Measurements from ENCODE around the gene CMIP.
A peak's percentile ranks its signal among the peaks of the same experiment; 100 is the strongest.

Gene CMIP

DNA sequence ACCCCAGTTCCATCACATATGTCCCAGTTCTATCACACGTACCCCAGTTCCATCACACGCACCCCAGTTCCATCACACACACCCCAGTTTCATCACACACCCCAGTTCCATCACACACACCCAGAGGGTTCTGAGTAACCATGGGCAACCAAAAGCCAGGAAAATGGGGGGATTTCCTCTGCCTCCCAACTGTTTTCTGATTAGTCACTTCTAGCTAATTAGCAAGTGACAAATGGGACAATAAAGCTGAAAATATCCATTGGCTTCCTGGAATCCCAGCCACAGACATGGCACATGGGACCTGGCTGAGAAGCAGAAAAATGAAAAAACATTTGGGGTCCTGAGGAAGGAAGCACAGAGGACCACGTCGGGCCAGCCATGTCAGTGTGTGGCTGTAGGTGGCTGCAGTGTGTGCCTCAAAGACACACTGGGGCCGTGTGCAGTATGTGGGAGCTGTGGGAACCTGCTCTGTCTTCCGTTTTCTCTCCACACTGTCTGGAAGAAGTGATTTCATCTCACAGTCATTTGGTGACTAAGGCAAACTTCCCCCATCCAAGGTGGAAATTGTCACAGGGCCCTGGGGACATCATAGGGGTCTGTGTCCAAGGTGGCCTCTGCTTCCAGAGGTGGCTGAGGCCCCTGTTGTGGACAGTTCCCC lies 106.7 kb downstream of the CMIP start:
- H3K27me3 Mint-ChIP-seq (ENCODE audit: low read depth): no peaks in the 10 kb centered on the region
- peaks cover 45% of the 10 kb centered on the region for H3K4me1 Mint-ChIP-seq
- H3K4me3 Mint-ChIP-seq: no peak overlapping the region
- peaks cover under 1% of the 10 kb centered on the region for H3K36me3 Mint-ChIP-seq (ENCODE audit: low read depth)
- no peaks in the 10 kb centered on the region for H3K9me3 Mint-ChIP-seq
- TF ChIP-seq, protein P1, sequence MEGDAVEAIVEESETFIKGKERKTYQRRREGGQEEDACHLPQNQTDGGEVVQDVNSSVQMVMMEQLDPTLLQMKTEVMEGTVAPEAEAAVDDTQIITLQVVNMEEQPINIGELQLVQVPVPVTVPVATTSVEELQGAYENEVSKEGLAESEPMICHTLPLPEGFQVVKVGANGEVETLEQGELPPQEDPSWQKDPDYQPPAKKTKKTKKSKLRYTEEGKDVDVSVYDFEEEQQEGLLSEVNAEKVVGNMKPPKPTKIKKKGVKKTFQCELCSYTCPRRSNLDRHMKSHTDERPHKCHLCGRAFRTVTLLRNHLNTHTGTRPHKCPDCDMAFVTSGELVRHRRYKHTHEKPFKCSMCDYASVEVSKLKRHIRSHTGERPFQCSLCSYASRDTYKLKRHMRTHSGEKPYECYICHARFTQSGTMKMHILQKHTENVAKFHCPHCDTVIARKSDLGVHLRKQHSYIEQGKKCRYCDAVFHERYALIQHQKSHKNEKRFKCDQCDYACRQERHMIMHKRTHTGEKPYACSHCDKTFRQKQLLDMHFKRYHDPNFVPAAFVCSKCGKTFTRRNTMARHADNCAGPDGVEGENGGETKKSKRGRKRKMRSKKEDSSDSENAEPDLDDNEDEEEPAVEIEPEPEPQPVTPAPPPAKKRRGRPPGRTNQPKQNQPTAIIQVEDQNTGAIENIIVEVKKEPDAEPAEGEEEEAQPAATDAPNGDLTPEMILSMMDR (IDR thresholded peaks at IDR 0.05; ENCODE audit: unreplicated experiment in 3 of 3): no peak
- H3K27ac Mint-ChIP-seq: peak overlapping the region; percentile 12 to 96 (median 35)

DNA sequence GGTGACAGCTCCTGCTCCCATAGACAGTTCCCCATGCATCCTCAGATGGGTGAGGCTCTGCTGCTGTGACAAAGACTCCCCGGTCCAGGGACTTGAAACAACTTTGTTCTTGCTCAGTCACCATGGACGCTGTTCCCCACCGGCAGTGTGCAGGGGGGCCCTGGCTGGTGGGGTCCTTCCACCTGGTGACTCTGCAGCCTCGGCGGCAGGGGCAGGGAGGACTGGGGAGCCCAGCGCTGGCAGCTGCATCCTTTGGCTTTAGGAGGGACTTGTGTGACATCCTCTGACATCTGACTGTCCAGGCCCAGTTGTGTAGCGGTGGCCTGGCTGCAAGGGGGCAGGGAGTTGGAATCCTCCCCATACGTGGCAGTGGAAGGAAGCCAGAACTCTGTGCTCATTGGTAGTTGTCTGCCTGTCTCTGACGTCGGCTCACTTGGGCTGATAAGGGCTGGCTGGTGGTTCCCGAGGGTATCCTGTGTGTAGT lies 107.3 kb downstream of the CMIP start:
- no peaks in the 10 kb centered on the region for H3K9me3 Mint-ChIP-seq
- H3K4me3 Mint-ChIP-seq: no peak overlapping the region
- TF ChIP-seq, protein P1 (IDR thresholded peaks at IDR 0.05; ENCODE audit: unreplicated experiment in 3 of 3): no peak
- H3K4me1 Mint-ChIP-seq: peaks cover 42% of the 10 kb centered on the region
- peaks cover 4% of the 10 kb centered on the region for H3K36me3 Mint-ChIP-seq (ENCODE audit: low read depth)
- H3K27ac Mint-ChIP-seq: peak overlapping the region in 2 of 3 experiments; percentile 3 to 34
- no peaks in the 10 kb centered on the region for H3K27me3 Mint-ChIP-seq (ENCODE audit: low read depth)

GRCh38 chr16:81552743-81553079 lies 108.1 kb downstream of the CMIP start:
- no peak overlapping the region for H3K4me3 Mint-ChIP-seq

DNA sequence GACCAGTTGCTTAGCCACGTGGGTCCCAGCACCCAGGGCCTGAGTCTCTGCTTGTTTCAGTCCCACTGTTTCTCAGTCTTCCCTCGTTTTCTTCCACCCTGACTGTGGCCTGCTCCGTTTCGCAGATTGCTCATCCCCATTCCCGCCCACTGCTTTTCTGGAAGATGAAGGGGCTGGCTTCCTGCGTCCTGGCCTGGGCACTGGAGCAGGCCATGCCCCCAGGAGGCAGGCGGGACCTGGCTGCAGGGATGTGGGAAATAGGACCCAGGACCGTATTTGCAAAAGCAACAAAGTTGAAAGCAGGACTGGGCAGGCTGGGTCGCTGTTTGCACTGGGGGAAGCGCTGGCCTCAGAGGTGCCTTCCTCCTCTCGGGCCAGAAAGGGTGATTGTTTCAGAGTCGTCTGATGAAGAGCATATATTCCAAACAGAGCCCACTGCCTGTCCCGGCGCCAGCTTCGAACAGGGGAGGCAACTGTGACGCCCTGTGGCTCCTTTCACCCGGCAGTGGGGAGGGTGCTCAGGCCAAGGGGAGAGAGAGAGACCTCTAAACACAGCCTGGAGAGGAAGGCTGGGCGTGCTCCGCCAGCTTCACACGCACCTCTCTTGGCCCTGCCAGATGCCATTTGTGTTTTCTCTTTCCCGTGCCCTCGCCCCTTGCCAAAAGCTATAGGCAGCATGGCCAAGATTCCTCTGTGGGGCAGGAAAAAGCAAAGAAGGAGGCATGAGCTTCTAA lies 108.6 kb downstream of the CMIP start:
- Mint-ChIP-seq H3K4me3 (no peak overlapping the region), H3K36me3 (ENCODE audit: low read depth) (peaks cover 4% of the 10 kb centered on the region), H3K4me1 (peaks cover 38% of the 10 kb centered on the region), H3K27ac (peak overlapping the region in 2 of 3 experiments; percentile 34 to 56), H3K9me3 (no peaks in the 10 kb centered on the region), H3K27me3 (ENCODE audit: low read depth) (no peaks in the 10 kb centered on the region)
- TF ChIP-seq, protein P1 (IDR thresholded peaks at IDR 0.05; ENCODE audit: unreplicated experiment in 3 of 3): no peak

More at GRCh38 chr16:81552743-81553079, 108.1 kb downstream of the CMIP start:
- Mint-ChIP-seq H3K9me3 (no peaks in the 10 kb centered on the region), H3K27ac (peak overlapping the region in 1 of 3 experiments; percentile 34), H3K27me3 (ENCODE audit: low read depth) (no peaks in the 10 kb centered on the region), H3K4me1 (peaks cover 38% of the 10 kb centered on the region), H3K36me3 (ENCODE audit: low read depth) (peaks cover 4% of the 10 kb centered on the region)
- TF ChIP-seq, protein P1 (IDR thresholded peaks at IDR 0.05; ENCODE audit: unreplicated experiment in 3 of 3): no peak

GRCh38 chr16:81553814-81554675 lies 109.4 kb downstream of the CMIP start:
- Mint-ChIP-seq H3K27ac (peak overlapping the region in 2 of 3 experiments; percentile 34 to 60), H3K36me3 (ENCODE audit: low read depth) (peaks cover 4% of the 10 kb centered on the region), H3K27me3 (ENCODE audit: low read depth) (no peaks in the 10 kb centered on the region), H3K4me1 (peaks cover 38% of the 10 kb centered on the region), H3K9me3 (no peaks in the 10 kb centered on the region), H3K4me3 (no peak overlapping the region)
- TF ChIP-seq, protein P1 (IDR thresholded peaks at IDR 0.05; ENCODE audit: unreplicated experiment in 3 of 3): no peak
